ENCODE data around the gene PRKAR1B.

DNA sequence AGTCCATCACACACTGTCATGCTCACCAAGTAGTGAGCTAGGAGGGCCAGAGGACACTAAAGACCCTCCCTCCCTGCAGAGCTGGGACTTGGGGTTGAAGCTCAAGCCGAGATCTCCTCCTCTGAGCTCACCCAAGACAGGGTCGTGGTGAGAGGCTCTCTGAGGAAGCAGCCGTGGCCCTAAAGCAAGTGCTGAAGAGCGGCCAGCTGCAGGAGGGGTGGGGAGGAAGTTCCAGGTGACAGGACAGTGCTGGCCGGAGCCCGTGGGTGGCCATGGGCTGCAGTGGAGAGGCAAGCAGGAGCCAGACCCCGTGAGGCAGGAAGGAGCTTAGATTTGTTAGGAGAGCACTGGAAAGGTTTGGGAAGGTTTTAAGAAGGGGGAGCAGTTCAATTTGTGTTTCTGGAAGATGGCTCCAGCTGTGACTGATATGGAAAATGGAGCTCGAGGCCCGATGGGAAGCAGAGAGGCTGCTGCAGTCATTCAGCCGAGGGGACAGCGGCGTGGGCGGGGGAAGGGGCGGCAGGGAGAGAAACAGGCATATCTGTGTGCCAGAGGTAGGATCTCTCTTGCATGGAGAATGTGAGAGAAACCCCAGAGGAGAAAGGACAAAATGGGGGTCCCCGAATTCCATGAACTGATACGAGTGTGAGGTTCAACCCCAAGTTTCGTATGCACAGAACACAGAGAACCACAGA, 27.5 kb downstream of the PRKAR1B start:
- no peak for TF ChIP-seq CTCF (tag by site-specific recombination; IDR thresholded peaks at IDR 0.05)
- TF ChIP-seq ZNF654 (tag by site-specific recombination; IDR thresholded peaks at IDR 0.05; ENCODE audit: low read depth), result no peak
- TF ChIP-seq ZFP41 (tag by site-specific recombination; IDR thresholded peaks at IDR 0.05; ENCODE audit: borderline replicate concordance), result no peak
- no peak for TF ChIP-seq PATZ1 (tag by site-specific recombination; IDR thresholded peaks at IDR 0.05)
- no peak for TF ChIP-seq KLF7 (tag by site-specific recombination; IDR thresholded peaks at IDR 0.05; ENCODE audit: borderline replicate concordance)
- TF ChIP-seq YY2 (tag by site-specific recombination; IDR thresholded peaks at IDR 0.05), result no peak
- no peak for TF ChIP-seq ZNF624 (tag by site-specific recombination; IDR thresholded peaks at IDR 0.05)
- no peak for TF ChIP-seq ZNF214 (tag by site-specific recombination; IDR thresholded peaks at IDR 0.05; ENCODE audit: borderline replicate concordance)
- TF ChIP-seq ZNF140 (tag by site-specific recombination; IDR thresholded peaks at IDR 0.05), result no peak
- no peak for TF ChIP-seq ZBTB1 (tag by site-specific recombination; IDR thresholded peaks at IDR 0.05)
- TF ChIP-seq, protein P1, sequence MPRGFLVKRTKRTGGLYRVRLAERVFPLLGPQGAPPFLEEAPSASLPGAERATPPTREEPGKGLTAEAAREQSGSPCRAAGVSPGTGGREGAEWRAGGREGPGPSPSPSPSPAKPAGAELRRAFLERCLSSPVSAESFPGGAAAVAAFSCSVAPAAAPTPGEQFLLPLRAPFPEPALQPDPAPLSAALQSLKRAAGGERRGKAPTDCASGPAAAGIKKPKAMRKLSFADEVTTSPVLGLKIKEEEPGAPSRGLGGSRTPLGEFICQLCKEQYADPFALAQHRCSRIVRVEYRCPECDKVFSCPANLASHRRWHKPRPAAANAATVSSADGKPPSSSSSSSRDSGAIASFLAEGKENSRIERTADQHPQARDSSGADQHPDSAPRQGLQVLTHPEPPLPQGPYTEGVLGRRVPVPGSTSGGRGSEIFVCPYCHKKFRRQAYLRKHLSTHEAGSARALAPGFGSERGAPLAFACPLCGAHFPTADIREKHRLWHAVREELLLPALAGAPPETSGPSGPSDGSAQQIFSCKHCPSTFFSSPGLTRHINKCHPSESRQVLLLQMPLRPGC (tag by site-specific recombination; IDR thresholded peaks at IDR 0.05), result no peak
- TF ChIP-seq PRDM10 (tag by site-specific recombination; IDR thresholded peaks at IDR 0.05), result no peak
- TF ChIP-seq ZSCAN18 (tag by site-specific recombination; IDR thresholded peaks at IDR 0.05), result no peak
- TF ChIP-seq ZNF174 (tag by site-specific recombination; IDR thresholded peaks at IDR 0.05), result no peak
